HEK293 (cell line): ENCODE results near the gene RELCH.

Experiments used
- CTCF ChIA-PET: fragments of 350-600 bp; formaldehyde crosslinking; extraction: SDS; loops from one replicate; lab custom pipeline; 2021; ENCODE audit warnings: antibody characterized with exemption; lab: Yijun Ruan, JAX
- POLR2A ChIA-PET: fragments of 300-600 bp; formaldehyde crosslinking; extraction: SDS; loops from one replicate; lab custom pipeline; 2020; ENCODE audit warnings: antibody characterized with exemption, inconsistent platforms; lab: Yijun Ruan, JAX
- H3K27ac ChIP-seq: fragments of 200-500 bp; sonication (Bioruptor generic); 2 replicates; pipeline ENCODE4 v1.5.1; 2014; ENCODE audit warnings: low read depth, low read length, control low read depth, inconsistent platforms; ENCODE audit errors: extremely low read depth
- H3K36me3 ChIP-seq, 2 experiments: fragments of 200-500 bp in 1 of 2; sonication (Bioruptor generic) in 1 of 2; 1 replicate in 1 of 2; 2 replicates in 1 of 2; pipeline ENCODE4 v1.5.1; 2014 to 2017; ENCODE audit warnings: inconsistent platforms in 2 of 2, low read length in 2 of 2; ENCODE audit not compliant: control insufficient read depth in 2 of 2, insufficient read depth in 1 of 2
- H3K4me1 ChIP-seq: fragments of 200-500 bp; sonication (Bioruptor generic); 2 replicates; pipeline ENCODE4 v1.5.1; 2014; ENCODE audit warnings: mild to moderate bottlenecking, low read length, inconsistent platforms; ENCODE audit not compliant: control insufficient read depth, insufficient read depth
- H3K4me3 ChIP-seq: 2 replicates; pipeline ENCODE4 v1.5.1; 2011; ENCODE audit warnings: low read depth, mild to moderate bottlenecking, control low read depth, low read length, moderate library complexity
- H3K9me3 ChIP-seq: fragments of 200-500 bp; sonication (Bioruptor generic); 2 replicates; pipeline ENCODE4 v1.5.1; 2014; ENCODE audit warnings: low read depth, low read length, inconsistent platforms; ENCODE audit not compliant: control insufficient read depth, insufficient read depth
- GLIS2 ChIP-seq: fragments of 450-650 bp; formaldehyde crosslinking; IDR thresholded peaks from 2 replicates; pipeline ENCODE4 v1.5.1; 2016; ENCODE audit warnings: missing biosample characterization, missing genetic modification characterization
- HIC1 ChIP-seq: fragments of 450-650 bp; formaldehyde crosslinking; IDR thresholded peaks from 2 replicates; pipeline ENCODE4 v1.5.1; 2016; ENCODE audit warnings: missing biosample characterization, missing genetic modification characterization
- IKZF3 ChIP-seq: fragments of 450-650 bp; IDR thresholded peaks from 2 replicates; pipeline ENCODE4 v1.5.0; 2018; ENCODE audit warnings: missing biosample characterization, mild to moderate bottlenecking, missing genetic modification characterization, moderate library complexity
- KLF10 ChIP-seq: fragments of 450-650 bp; IDR thresholded peaks from 2 replicates; pipeline ENCODE4 v1.5.1; 2018; ENCODE audit warnings: missing biosample characterization, mild to moderate bottlenecking, missing genetic modification characterization
- PRDM2 ChIP-seq: fragments of 450-650 bp; formaldehyde crosslinking; IDR thresholded peaks from 2 replicates; pipeline ENCODE4 v1.5.1; 2016; ENCODE audit warnings: missing biosample characterization, missing genetic modification characterization, borderline replicate concordance
- SCRT1 ChIP-seq: fragments of 450-650 bp; formaldehyde crosslinking; IDR thresholded peaks from 2 replicates; pipeline ENCODE4 v1.5.1; 2016; ENCODE audit warnings: missing biosample characterization, missing genetic modification characterization, borderline replicate concordance
- ZBTB11 ChIP-seq: fragments of 450-650 bp; formaldehyde crosslinking; conservative IDR thresholded peaks from 2 replicates; pipeline ENCODE4 v1.5.1; 2016; ENCODE audit warnings: low read depth, missing biosample characterization, missing genetic modification characterization
- ZBTB20 ChIP-seq: fragments of 450-650 bp; formaldehyde crosslinking; IDR thresholded peaks from 2 replicates; pipeline ENCODE4 v1.5.1; 2016; ENCODE audit warnings: missing biosample characterization, missing genetic modification characterization
- ZBTB6 ChIP-seq: fragments of 450-650 bp; formaldehyde crosslinking; IDR thresholded peaks from 2 replicates; pipeline ENCODE4 v1.5.1; 2017; ENCODE audit warnings: missing biosample characterization, missing genetic modification characterization
- ZEB2 ChIP-seq: fragments of 450-650 bp; formaldehyde crosslinking; IDR thresholded peaks from 2 replicates; pipeline ENCODE4 v1.5.1; 2016; ENCODE audit warnings: missing biosample characterization, missing genetic modification characterization
- ZFP37 ChIP-seq: fragments of 450-650 bp; formaldehyde crosslinking; IDR thresholded peaks from 2 replicates; pipeline ENCODE4 v1.5.1; 2016; ENCODE audit warnings: missing biosample characterization, missing genetic modification characterization
- ZNF214 ChIP-seq: fragments of 450-650 bp; formaldehyde crosslinking; IDR thresholded peaks from 2 replicates; pipeline ENCODE4 v1.5.1; 2017; ENCODE audit warnings: missing biosample characterization, mild to moderate bottlenecking, missing genetic modification characterization, borderline replicate concordance
- ZNF266 ChIP-seq: fragments of 450-650 bp; formaldehyde crosslinking; IDR thresholded peaks from 2 replicates; pipeline ENCODE4 v1.5.1; 2016; ENCODE audit warnings: missing biosample characterization, missing genetic modification characterization, low read depth
- ZNF335 ChIP-seq: fragments of 450-650 bp; formaldehyde crosslinking; conservative IDR thresholded peaks from 2 replicates; pipeline ENCODE4 v1.5.1; 2016; ENCODE audit warnings: missing biosample characterization, missing genetic modification characterization
- ZNF423 ChIP-seq: fragments of 450-650 bp; formaldehyde crosslinking; IDR thresholded peaks from 2 replicates; pipeline ENCODE4 v1.5.1; 2016; ENCODE audit warnings: missing biosample characterization, missing genetic modification characterization
- ZNF433 ChIP-seq: fragments of 450-650 bp; formaldehyde crosslinking; IDR thresholded peaks from 2 replicates; pipeline ENCODE4 v1.5.1; 2016; ENCODE audit warnings: missing biosample characterization, missing genetic modification characterization, low read depth
- ZNF501 ChIP-seq: fragments of 450-650 bp; formaldehyde crosslinking; IDR thresholded peaks from 2 replicates; pipeline ENCODE4 v1.5.1; 2016; ENCODE audit warnings: missing biosample characterization, missing genetic modification characterization
- ZNF654 ChIP-seq: fragments of 450-650 bp; formaldehyde crosslinking; IDR thresholded peaks from 2 replicates; pipeline ENCODE4 v1.5.1; 2016; ENCODE audit warnings: low read depth, missing biosample characterization, missing genetic modification characterization
- ZNF76 ChIP-seq: fragments of 450-650 bp; formaldehyde crosslinking; IDR thresholded peaks from 2 replicates; pipeline ENCODE4; 2016; ENCODE audit warnings: low read depth, missing biosample characterization, missing genetic modification characterization, borderline replicate concordance
- ZXDB ChIP-seq: fragments of 450-650 bp; formaldehyde crosslinking; IDR thresholded peaks from 2 replicates; pipeline ENCODE4 v1.5.1; 2016; ENCODE audit warnings: missing biosample characterization, missing genetic modification characterization

RELCH gene

GRCh38 chr18:62324917-62325805 is 138.1 kb downstream of the RELCH start, which contains the start of gene TNFRSF11A (continued):
- TF ChIP-seq PRDM2 (no peak), HIC1 (tag by site-specific recombination) (peak; percentile 62; the same call in 1 of the 2 replicates), ZNF423 (no peak), KLF10 (tag by site-specific recombination) (peak; percentile 65; the same call in 1 of the 2 replicates)

GRCh38 chr18:62325806-62326645 is 139.0 kb downstream of the RELCH start:
- peak overlapping the region; percentile 54 for H3K4me3 ChIP-seq
- H3K4me1 ChIP-seq = peaks cover 54% of the 10 kb centered on the region
- no peaks in the 10 kb centered on the region for H3K9me3 ChIP-seq
- CTCF ChIA-PET = interaction anchor here (0.6 to 2.0 kb wide), 12 partner anchors 9 to 680 kb away, joined by 3 to 10 read pairs (median 4); no protein-coding TSS in a partner anchor
- POLR2A ChIA-PET = interaction anchor here (0.9 to 1.9 kb wide), 3 partner anchors 9 to 14 kb away, joined by 3 to 6 read pairs (median 3); no protein-coding TSS in a partner anchor
- H3K36me3 ChIP-seq = no peaks in the 10 kb centered on the region
- peak overlapping the region; percentile 75; the same call in 1 of the 2 replicates for H3K27ac ChIP-seq
- TF ChIP-seq IKZF3 (tag by site-specific recombination) = 0 out of 2 replicates have a peak, but pooled peaks have one; percentile 1
- TF ChIP-seq ZBTB11 (tag by site-specific recombination) = 0 out of 2 replicates have a peak, but pooled peaks have one; percentile 10
- peak; percentile 43; the same call in 1 of the 2 replicates for TF ChIP-seq ZNF76
- TF ChIP-seq ZNF654 (tag by site-specific recombination) = no peak
- peak; percentile 95 for TF ChIP-seq GLIS2 (tag by site-specific recombination)
- peak; percentile 54; the same call in 1 of the 2 replicates for TF ChIP-seq ZNF501 (tag by site-specific recombination)
- peak; percentile 87 for TF ChIP-seq ZNF335
- no peak for TF ChIP-seq ZNF214 (tag by site-specific recombination)
- no peak for TF ChIP-seq ZBTB6
- TF ChIP-seq SCRT1 = peak; percentile 80
- TF ChIP-seq ZEB2 (tag by site-specific recombination) = 0 out of 2 replicates have a peak, but pooled peaks have one; percentile 20
- TF ChIP-seq ZNF266 = no peak
- peak; percentile 28; the same call in 1 of the 2 replicates for TF ChIP-seq ZBTB20 (tag by site-specific recombination)
- TF ChIP-seq ZFP37 (tag by site-specific recombination) = peak; percentile 42; the same call in 1 of the 2 replicates
- peak; percentile 100 for TF ChIP-seq ZXDB (tag by site-specific recombination)
- no peak for TF ChIP-seq ZNF433 (tag by site-specific recombination)
